NCI-H1105 (cell line): Measurements from ENCODE around the gene CDT1.
"Not testable (repeated sequence)": the region's sequence is repeated elsewhere in the genome, so short reads cannot be mapped to it uniquely, and the experiment has no call there.

Source experiments
- DNase-seq: peaks from one replicate; lab custom pipeline; 2025; lab: John Stamatoyannopoulos, UW

CDT1 gene

GRCh38 chr16:88769617-88770460 lies 33.8 kb upstream of the CDT1 start:
- no peak for DNase-seq

GRCh38 chr16:88770461-88771293 lies 32.9 kb upstream of the CDT1 start:
- no peak for DNase-seq

- no peak for DNase-seq
These were observed 32.3 kb upstream of the CDT1 start for GRCh38 chr16:88771294-88771772.

DNA sequence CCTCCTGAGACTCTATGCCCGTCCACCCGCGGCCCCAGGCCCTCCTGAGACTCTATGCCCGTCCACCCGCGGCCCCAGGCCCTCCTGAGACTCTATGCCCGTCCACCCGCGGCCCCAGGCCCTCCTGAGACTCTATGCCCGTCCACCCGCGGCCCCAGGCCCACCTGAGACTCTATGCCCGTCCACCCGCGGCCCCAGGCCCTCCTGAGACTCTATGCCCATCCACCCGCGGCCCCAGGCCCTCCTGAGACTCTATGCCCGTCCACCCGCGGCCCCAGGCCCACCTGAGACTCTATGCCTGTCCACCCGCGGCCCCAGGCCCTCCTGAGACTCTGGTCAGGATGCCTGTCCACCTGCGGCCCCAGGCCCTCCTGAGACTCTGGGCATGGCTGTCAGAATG lies 31.8 kb upstream of the CDT1 start:
- DNase-seq, result not testable (repeated sequence)

GRCh38 chr16:88772871-88773811 lies 30.4 kb upstream of the CDT1 start:
- DNase-seq, result no peak

DNA sequence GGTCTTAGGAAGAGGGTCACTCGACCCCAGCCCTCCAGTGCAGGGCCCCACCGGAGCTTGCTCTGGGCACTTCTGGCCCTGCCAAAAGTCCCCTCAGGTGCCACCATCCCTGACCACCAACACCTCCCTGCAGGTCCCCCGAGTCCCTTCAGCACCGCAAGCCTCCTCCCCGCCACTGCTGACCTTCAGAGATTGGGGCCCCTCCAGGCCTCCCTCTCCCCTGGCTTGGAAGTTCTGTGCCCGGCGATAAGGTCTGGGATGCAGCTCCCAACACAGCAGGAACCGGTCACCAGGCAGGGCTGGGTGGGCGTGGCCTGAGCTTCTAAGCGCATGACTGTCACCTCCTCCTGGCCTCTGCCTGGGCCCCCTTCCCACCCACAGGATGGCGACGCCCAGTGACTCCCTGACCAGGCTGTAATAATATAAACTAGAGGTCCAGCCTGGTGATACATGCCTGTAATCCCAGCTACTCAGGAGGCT lies 29.7 kb upstream of the CDT1 start:
- DNase-seq, result no peak

- no peak for DNase-seq
These were observed 28.8 kb upstream of the CDT1 start for GRCh38 chr16:88774544-88775393.

- no peak for DNase-seq
These were observed 27.8 kb upstream of the CDT1 start for GRCh38 chr16:88775825-88776224.

DNA sequence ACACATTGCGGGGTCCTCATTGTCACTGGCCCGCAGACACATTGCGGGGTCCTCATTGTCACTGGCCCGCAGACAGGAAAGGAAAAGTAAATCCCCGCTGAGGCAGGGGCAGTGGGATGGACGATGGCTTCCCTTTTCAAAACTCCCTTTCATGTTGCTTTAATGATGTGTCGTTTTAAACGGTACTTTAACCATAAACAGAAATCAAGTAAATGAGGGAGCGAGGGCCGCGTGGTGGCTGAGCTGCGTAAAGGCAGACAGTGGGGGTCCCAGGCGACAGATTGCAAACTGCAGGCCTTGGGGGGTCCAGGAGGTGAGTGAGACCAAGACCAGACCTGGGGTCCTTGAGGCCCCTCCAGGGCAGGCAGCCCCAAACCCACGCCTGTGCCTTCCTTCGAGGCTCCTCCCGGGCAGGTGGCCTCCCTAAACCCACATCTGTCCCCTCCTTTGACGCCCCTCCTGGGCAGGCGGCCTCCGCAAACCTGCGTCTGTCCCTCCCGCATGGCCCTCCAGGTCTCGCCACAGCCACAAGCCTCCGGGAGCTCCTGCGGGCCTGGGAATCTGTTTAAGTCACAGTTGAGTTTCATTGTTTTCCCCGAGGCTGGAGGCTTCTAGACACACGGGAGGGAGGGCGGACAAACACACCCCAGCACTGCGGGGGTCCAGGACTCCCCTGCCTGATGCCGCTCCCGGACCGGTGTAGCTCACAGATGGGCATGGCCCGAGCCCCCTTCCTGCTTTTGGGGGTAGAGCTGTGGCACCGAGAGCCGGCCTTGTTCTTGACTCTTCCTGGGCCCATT lies 25.9 kb upstream of the CDT1 start:
- DNase-seq, result no peak

DNA sequence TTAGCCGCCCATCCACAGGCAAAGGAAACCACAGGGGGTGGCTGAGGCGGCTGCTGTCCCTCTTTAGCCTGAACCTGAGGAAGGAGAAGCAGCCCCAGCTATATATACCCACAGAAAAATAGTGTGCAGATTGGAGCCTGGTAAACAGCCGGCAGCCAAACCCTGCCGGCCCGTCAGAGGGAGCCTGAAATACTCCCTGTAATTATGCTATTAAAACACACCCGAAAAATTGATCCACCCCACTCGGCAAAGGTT lies 25.4 kb upstream of the CDT1 start:
- DNase-seq, result no peak

DNA sequence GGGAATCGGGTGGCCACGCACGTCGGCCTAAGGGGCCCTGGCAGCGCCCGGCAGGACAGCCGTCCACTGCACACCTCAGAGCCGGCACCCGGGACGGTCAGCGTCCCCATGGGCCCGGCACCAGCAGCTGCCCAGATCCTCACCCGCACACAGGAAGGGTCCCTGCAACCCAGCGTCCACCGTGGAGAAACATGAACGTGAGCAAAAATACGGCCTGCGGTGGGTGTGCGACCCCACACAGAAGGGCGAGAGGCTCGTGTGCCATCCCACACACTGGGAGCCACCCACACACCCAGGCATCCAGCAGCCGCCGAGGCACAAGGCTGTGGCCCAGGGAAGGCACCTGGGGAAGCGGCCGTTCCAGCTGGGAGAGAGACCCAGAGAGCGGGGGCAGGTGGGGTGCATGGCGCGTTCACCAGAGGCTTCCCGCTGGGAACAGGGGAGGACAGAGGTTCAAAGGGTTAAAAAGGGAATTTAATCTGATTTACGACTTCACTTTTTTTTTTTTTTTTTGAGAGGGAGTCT lies 25.0 kb upstream of the CDT1 start:
- DNase-seq, result no peak

- no peak for DNase-seq
These were observed 24.0 kb upstream of the CDT1 start for GRCh38 chr16:88779406-88780141.

GRCh38 chr16:88780142-88781062 lies 23.2 kb upstream of the CDT1 start:
- DNase-seq, result no peak

GRCh38 chr16:88781140-88782077 lies 22.2 kb upstream of the CDT1 start:
- DNase-seq, result no peak

DNA sequence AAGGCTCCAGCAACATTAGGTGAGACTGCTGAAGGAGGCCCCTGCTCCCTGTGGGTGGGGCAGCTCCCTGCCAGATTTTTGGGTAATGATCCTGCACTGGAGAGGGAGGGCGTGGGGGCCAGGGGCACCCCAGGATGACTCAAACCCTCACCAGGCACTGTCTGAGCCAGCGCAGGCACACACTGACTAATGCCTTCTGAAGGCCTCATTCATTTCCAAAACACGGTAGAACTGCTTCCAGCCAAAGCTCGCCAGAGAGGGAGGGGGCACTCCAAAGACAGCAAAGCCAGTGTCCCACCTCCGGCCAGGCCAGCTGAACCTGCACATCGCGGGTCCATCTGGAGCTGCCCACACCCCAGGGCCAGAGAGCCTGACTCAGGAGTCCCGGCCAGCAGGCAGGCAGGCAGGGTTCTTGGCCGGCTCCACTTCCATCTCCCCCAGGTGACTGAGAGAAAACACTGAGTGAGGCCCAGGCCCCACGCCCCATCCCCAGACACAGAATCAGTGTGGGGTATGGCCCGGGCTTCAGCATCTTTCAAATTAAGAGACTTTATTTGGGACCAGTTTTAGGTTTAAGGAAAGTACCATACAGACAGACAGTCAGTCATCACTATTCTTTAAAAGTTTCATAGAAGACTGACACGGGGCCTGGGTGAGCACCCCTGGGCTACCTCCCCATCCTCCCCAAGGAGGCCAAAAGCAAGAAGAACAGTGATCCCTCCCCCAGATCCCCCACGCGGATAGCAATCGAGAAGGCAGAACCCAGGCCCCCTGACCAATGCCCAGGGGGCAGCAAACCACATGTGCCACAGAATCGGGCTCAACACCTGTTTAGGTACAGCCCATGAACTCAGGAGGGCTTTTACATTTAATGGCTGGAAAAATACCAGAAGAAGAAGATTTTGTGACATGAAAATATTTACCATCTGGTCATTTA lies 20.9 kb upstream of the CDT1 start:
- DNase-seq, result no peak
